ENCODE measurements around the gene SEC24A.
"Not testable (repeated sequence)": the region's sequence is repeated elsewhere in the genome, so short reads cannot be mapped to it uniquely, and the experiment has no call there.

The SEC24A gene

GRCh38 chr5:134741052-134741451 is 92.5 kb downstream of the SEC24A start:
- H3K4me3 ChIP-seq (replicated peaks in 1 of 2; ENCODE audit: low read depth in 2 of 2, low read length in 2 of 2), result no peak overlapping the region
- DNase-seq (ENCODE audit: low read depth in 2 of 2), result no peak
- no peak for TF ChIP-seq CTCF (IDR thresholded peaks at IDR 0.05; ENCODE audit: low read depth, low read length)

GRCh38 chr5:134742134-134742533 is 93.5 kb downstream of the SEC24A start:
- no peak for DNase-seq (ENCODE audit: low read depth in 2 of 2)
- TF ChIP-seq CTCF (IDR thresholded peaks at IDR 0.05; ENCODE audit: low read depth, low read length), result no peak
- H3K4me3 ChIP-seq (replicated peaks in 1 of 2; ENCODE audit: low read depth in 2 of 2, low read length in 2 of 2), result no peak overlapping the region

- no peak for TF ChIP-seq CTCF (IDR thresholded peaks at IDR 0.05; ENCODE audit: low read depth, low read length)
- no peak for DNase-seq (ENCODE audit: low read depth in 2 of 2)
These were observed 100.8 kb downstream of the SEC24A start for GRCh38 chr5:134749415-134749814.

GRCh38 chr5:134758176-134758503 is 109.6 kb downstream of the SEC24A start:
- TF ChIP-seq CTCF (IDR thresholded peaks at IDR 0.05; ENCODE audit: low read depth, low read length), result no peak
- H3K4me3 ChIP-seq (replicated peaks in 1 of 2; ENCODE audit: low read depth in 2 of 2, low read length in 2 of 2), result peak overlapping the region; percentile 87 to 99
- DNase-seq (ENCODE audit: low read depth in 2 of 2), result no peak

More at GRCh38 chr5:134749415-134749814, 100.8 kb downstream of the SEC24A start:
- H3K4me3 ChIP-seq (replicated peaks in 1 of 2; ENCODE audit: low read depth in 2 of 2, low read length in 2 of 2), result no peak overlapping the region

- H3K4me3 ChIP-seq (replicated peaks in 1 of 2; ENCODE audit: low read depth in 2 of 2, low read length in 2 of 2), result peak within 1 kb of the TSS; percentile 87 to 99
- TF ChIP-seq CTCF (IDR thresholded peaks at IDR 0.05; ENCODE audit: low read depth, low read length), result peak; percentile 67
- DNase-seq (ENCODE audit: low read depth in 2 of 2), result peak; percentile 93 to 94
These were observed 110.1 kb downstream of the SEC24A start, which contains the start of gene DDX46 for GRCh38 chr5:134758504-134759341. DDX46 (plus strand) TSS chr5:134758779; CDS start chr5:134758939, 160 bp downstream.

GRCh38 chr5:134767528-134768291 is 119.1 kb downstream of the SEC24A start:
- not testable (repeated sequence) for DNase-seq (ENCODE audit: low read depth in 2 of 2); H3K4me3 ChIP-seq (replicated peaks in 1 of 2; ENCODE audit: low read depth in 2 of 2, low read length in 2 of 2)

GRCh38 chr5:134769206-134769605 is 120.6 kb downstream of the SEC24A start:
- no peak for TF ChIP-seq CTCF (IDR thresholded peaks at IDR 0.05; ENCODE audit: low read depth, low read length)

More at GRCh38 chr5:134769206-134769605, 120.6 kb downstream of the SEC24A start:
- DNase-seq (ENCODE audit: low read depth in 2 of 2), result peak; percentile 78
- H3K4me3 ChIP-seq (replicated peaks in 1 of 2; ENCODE audit: low read depth in 2 of 2, low read length in 2 of 2), result no peak overlapping the region

Measured in cardiac fibroblast (primary cell).